LHCN-M2 (cell line): ENCODE measurements around the gene SPINK2. TPM values are rescaled to one million over a fixed set of nuclear protein-coding genes. Genes with fewer than 3 reads are reported as not detected.

ENCODE experiments used
- DNase-seq: peaks from one replicate; pipeline ENCODE4 v3.0.0-alpha.2; 2012; ENCODE audit warnings: low read depth
- polyA plus RNA-seq: library from polyadenylated mRNA; unstranded; fragments of >200 nt; gene quantifications from one replicate; pipeline ENCODE4 v1.2.1, GENCODE V29; 2012; ENCODE audit warnings: missing spikeins
- total RNA-seq: library from RNA; depleted of rRNA; stranded (reverse); fragments of >200 nt; gene quantifications from 2 replicates; pipeline ENCODE4 v1.2.3, GENCODE V29; 2014; rRNA removed

The SPINK2 gene
- total RNA-seq, result not detected in 2 replicates
- polyA plus RNA-seq, result not detected

GRCh38 chr4:56821381-56822243 lies at the start of gene SPINK2:
Gene SPINK2 (minus strand): TSS chr4:56821701. CDS start chr4:56821662, 39 bp downstream.
- no peak for DNase-seq

GRCh38 chr4:56870946-56871345 lies 49.4 kb upstream of the SPINK2 start:
- DNase-seq, result no peak

- peak; percentile 26 for DNase-seq
Observed at GRCh38 chr4:56863441-56864139, 42.1 kb upstream of the SPINK2 start.

- no peak for DNase-seq
Observed at GRCh38 chr4:56861360-56861759, 39.9 kb upstream of the SPINK2 start.

GRCh38 chr4:56860781-56861180 lies 39.3 kb upstream of the SPINK2 start:
- DNase-seq, result no peak

- DNase-seq, result no peak
Observed at GRCh38 chr4:56859841-56860240, 38.3 kb upstream of the SPINK2 start.

GRCh38 chr4:56857601-56858309 lies 36.3 kb upstream of the SPINK2 start:
- DNase-seq, result peak; percentile 29

- DNase-seq, result no peak
Observed at GRCh38 chr4:56856656-56857055, 35.2 kb upstream of the SPINK2 start.

- DNase-seq, result no peak
Observed at GRCh38 chr4:56850910-56851309, 29.4 kb upstream of the SPINK2 start.

- DNase-seq, result no peak
Observed at GRCh38 chr4:56844802-56845580, 23.5 kb upstream of the SPINK2 start.

GRCh38 chr4:56843421-56843899 lies 22.0 kb upstream of the SPINK2 start:
- no peak for DNase-seq

GRCh38 chr4:56840559-56840958 lies 19.1 kb upstream of the SPINK2 start:
- no peak for DNase-seq

GRCh38 chr4:56828784-56829535 lies 7.5 kb upstream of the SPINK2 start:
- DNase-seq, result peak; percentile 92

GRCh38 chr4:56823933-56824600 lies 2.6 kb upstream of the SPINK2 start:
- DNase-seq, result no peak

- no peak for DNase-seq
Observed at GRCh38 chr4:56818797-56819196, 2.7 kb downstream of the SPINK2 start.

- DNase-seq, result no peak
Observed at GRCh38 chr4:56817840-56818491, 3.5 kb downstream of the SPINK2 start.

- no peak for DNase-seq
Observed at GRCh38 chr4:56806666-56807065, 14.8 kb downstream of the SPINK2 start.

- DNase-seq, result peak; percentile 61
Observed at GRCh38 chr4:56804551-56804950, 16.9 kb downstream of the SPINK2 start.

- DNase-seq, result no peak
Observed at GRCh38 chr4:56803471-56803870, 18.0 kb downstream of the SPINK2 start.
